ENCODE measurements around the gene HBD.

- TF ChIP-seq POLR2AphosphoS5 (IDR thresholded peaks at IDR 0.05; ENCODE audit: insufficient read depth, low read depth, low read length), result no peak
- no peak for TF ChIP-seq EZH2 (IDR thresholded peaks at IDR 0.05; ENCODE audit: borderline replicate concordance, low read depth, low read length, severe bottlenecking)
- TF ChIP-seq CTCF (IDR thresholded peaks at IDR 0.05; ENCODE audit: extremely low read depth in 1 of 2, insufficient read depth in 1 of 2, low read depth in 1 of 2, low read length in 2 of 2), result no peak
- TF ChIP-seq POLR2A (IDR thresholded peaks at IDR 0.05; ENCODE audit: low read depth, low read length), result no peak
- TF ChIP-seq MYC (IDR thresholded peaks at IDR 0.05; ENCODE audit: low read depth, low read length), result no peak
- no peak for TF ChIP-seq FOS (IDR thresholded peaks at IDR 0.05; ENCODE audit: borderline replicate concordance, insufficient read depth, low read length)
- no peak for TF ChIP-seq JUN (IDR thresholded peaks at IDR 0.05; ENCODE audit: borderline replicate concordance, insufficient read depth, insufficient read length, low read depth)
- TF ChIP-seq MAX (IDR thresholded peaks at IDR 0.05; ENCODE audit: insufficient read depth, insufficient read length), result no peak
- TF ChIP-seq GATA2 (IDR thresholded peaks at IDR 0.05; ENCODE audit: insufficient read depth, insufficient read length, low read depth, low read length), result no peak
These were observed 31.5 kb upstream of the HBD start for GRCh38 chr11:5265832-5266231.

All from endothelial cell of umbilical vein (primary cell).